ENCODE measurements around the gene DEFB108B. TPM values are rescaled to one million over a fixed set of nuclear protein-coding genes. Genes with fewer than 3 reads are reported as not detected.
"Not testable (repeated sequence)": the region's sequence is repeated elsewhere in the genome, so short reads cannot be mapped to it uniquely, and the experiment has no call there.

Gene DEFB108B
- total RNA-seq, 1 donor from 2014 or later, result not detected

DNA sequence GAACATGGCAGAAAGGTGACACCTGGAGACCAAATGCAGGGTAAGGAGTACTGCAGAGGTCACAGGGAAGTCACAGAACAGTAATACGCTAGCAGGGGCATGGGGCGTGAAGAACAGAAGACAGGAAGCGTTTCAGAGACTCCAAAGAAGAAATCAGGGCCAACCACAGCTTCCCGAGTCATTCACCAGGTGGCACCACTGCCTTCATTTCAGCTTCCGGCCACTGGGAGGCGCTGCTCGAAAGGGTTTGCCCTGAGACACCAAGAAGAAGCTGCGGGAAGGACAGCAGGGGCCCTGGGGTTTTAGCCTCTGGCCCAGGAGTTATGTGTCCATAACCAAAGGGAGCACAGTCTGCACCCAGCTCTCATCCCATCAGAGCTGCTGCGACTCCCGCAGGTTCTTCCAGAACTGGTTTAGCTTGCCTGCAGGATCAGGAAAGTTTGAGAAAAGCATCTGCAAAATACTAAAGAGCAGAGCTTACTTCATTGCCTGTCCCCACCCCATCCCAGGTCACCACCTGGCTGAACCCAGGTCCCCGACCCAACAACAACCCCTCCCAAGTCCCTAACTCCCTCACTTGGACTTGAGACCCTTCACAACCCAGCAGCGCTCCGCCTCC is 32.6 kb upstream of the DEFB108B start:
- H3K27ac ChIP-seq, H3K9ac ChIP-seq: not testable (repeated sequence)

GRCh38 chr11:71801026-71801425 is 32.0 kb upstream of the DEFB108B start:
- not testable (repeated sequence) for H3K36me3 ChIP-seq; H3K4me1 Mint-ChIP-seq; H3K27me3 Mint-ChIP-seq (ENCODE audit: insufficient read depth, low read depth); DNase-seq (ENCODE audit: low spot score); H3K9me3 Mint-ChIP-seq; H2AFZ ChIP-seq (replicated peaks); H3K79me2 ChIP-seq (ENCODE audit: low read depth); H3K27me3 ChIP-seq; H3K36me3 Mint-ChIP-seq; H3K4me2 ChIP-seq; H3K4me1 ChIP-seq; H3K27ac Mint-ChIP-seq; H3K27ac ChIP-seq; H4K20me1 ChIP-seq (ENCODE audit: low read depth); H3K4me3 ChIP-seq; H3K4me3 Mint-ChIP-seq; H3K9me3 ChIP-seq (ENCODE audit: low read depth); H3K9ac ChIP-seq; H3F3A ChIP-seq (ENCODE audit: low read depth)

More for the DNA sequence above, 32.6 kb upstream of the DEFB108B start:
- H3K4me1 Mint-ChIP-seq; H3K79me2 ChIP-seq (ENCODE audit: low read depth); H3F3A ChIP-seq (ENCODE audit: low read depth); H3K27me3 Mint-ChIP-seq (ENCODE audit: insufficient read depth, low read depth); H3K4me1 ChIP-seq; H3K36me3 Mint-ChIP-seq; H3K27ac Mint-ChIP-seq; H4K20me1 ChIP-seq (ENCODE audit: low read depth); H3K4me3 ChIP-seq; H3K9me3 ChIP-seq (ENCODE audit: low read depth); H3K9me3 Mint-ChIP-seq; H3K27me3 ChIP-seq; H3K4me3 Mint-ChIP-seq; H3K4me2 ChIP-seq; H2AFZ ChIP-seq (replicated peaks); H3K36me3 ChIP-seq: not testable (repeated sequence)
- TF ChIP-seq, protein P1, sequence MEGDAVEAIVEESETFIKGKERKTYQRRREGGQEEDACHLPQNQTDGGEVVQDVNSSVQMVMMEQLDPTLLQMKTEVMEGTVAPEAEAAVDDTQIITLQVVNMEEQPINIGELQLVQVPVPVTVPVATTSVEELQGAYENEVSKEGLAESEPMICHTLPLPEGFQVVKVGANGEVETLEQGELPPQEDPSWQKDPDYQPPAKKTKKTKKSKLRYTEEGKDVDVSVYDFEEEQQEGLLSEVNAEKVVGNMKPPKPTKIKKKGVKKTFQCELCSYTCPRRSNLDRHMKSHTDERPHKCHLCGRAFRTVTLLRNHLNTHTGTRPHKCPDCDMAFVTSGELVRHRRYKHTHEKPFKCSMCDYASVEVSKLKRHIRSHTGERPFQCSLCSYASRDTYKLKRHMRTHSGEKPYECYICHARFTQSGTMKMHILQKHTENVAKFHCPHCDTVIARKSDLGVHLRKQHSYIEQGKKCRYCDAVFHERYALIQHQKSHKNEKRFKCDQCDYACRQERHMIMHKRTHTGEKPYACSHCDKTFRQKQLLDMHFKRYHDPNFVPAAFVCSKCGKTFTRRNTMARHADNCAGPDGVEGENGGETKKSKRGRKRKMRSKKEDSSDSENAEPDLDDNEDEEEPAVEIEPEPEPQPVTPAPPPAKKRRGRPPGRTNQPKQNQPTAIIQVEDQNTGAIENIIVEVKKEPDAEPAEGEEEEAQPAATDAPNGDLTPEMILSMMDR (IDR thresholded peaks at IDR 0.05), result peak; percentile 58
- DNase-seq (ENCODE audit: low spot score), result peak; percentile 72

DNA sequence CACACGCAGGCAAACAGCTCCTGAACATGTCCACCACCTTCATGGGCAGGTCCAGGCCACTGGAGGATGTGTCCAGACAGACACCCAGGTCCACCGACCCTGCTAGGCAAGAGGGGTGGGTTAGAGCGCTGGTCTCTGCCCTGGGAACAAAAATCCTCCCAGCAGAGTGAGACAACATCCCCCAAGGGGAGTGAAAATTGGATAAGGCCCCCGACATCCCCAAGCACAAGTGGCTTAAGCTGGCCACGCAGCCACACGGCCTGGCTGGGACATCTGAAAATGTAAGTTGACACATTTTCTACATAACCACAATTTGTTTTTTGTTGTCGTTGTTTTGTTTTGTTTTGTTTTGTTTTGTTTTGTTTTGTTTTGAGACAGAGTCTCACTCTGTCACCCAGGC is 30.1 kb upstream of the DEFB108B start:
- not testable (repeated sequence) for H3K4me1 Mint-ChIP-seq; H3K27me3 ChIP-seq; H3K4me1 ChIP-seq; H3K4me2 ChIP-seq; DNase-seq (ENCODE audit: low spot score); H3K36me3 Mint-ChIP-seq; H4K20me1 ChIP-seq (ENCODE audit: low read depth); H3F3A ChIP-seq (ENCODE audit: low read depth); H2AFZ ChIP-seq (replicated peaks); H3K27me3 Mint-ChIP-seq (ENCODE audit: insufficient read depth, low read depth); H3K9me3 ChIP-seq (ENCODE audit: low read depth); H3K4me3 Mint-ChIP-seq; H3K4me3 ChIP-seq; H3K36me3 ChIP-seq; H3K27ac ChIP-seq; H3K9me3 Mint-ChIP-seq; H3K9ac ChIP-seq; H3K79me2 ChIP-seq (ENCODE audit: low read depth); H3K27ac Mint-ChIP-seq

DNA sequence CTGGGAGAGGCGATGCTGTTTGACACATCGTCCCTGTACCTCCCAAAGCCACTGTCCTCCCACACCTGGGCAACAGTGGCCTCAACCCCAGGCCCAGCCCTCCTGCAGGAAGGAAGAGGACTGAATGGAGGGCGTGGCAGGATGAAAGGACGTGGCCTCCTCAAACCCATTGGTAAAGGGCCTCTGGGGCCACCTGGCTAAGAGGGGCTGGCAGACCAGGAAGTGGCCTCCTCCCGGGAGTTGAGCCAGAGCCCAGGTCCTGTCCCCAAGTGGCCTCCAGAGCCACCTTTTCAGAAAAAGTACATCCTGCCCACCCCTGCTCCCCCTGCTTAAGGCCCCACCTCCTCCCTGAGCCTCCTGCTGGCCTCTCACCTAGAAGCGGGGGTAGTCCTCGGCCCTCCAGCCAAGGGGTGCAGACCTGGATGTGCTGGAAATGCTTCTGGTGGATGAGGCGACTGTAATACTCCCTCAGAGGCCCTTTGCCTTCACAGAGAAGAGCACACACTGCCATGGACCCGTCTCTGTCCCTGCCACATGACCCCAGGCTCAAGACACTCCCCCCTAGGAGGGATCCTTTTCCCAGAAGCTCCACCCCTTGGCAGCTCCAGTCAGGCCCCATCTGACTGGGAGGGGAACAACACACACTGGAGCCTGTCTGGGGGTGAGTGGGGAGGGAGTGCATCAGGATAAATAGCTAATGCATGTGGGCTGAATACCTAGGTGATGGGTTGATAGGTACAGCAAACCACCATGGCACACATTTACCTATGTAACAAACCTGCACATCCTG is 28.6 kb upstream of the DEFB108B start:
- H3K27me3 Mint-ChIP-seq (ENCODE audit: insufficient read depth, low read depth); H3K9me3 Mint-ChIP-seq; H3K4me1 ChIP-seq; H2AFZ ChIP-seq (replicated peaks); H3K9me3 ChIP-seq (ENCODE audit: low read depth); H4K20me1 ChIP-seq (ENCODE audit: low read depth); H3K4me3 Mint-ChIP-seq; H3K4me2 ChIP-seq; H3K4me1 Mint-ChIP-seq; H3K79me2 ChIP-seq (ENCODE audit: low read depth); H3K36me3 ChIP-seq; H3F3A ChIP-seq (ENCODE audit: low read depth); H3K27me3 ChIP-seq; H3K27ac ChIP-seq; H3K4me3 ChIP-seq; H3K9ac ChIP-seq; DNase-seq (ENCODE audit: low spot score); H3K27ac Mint-ChIP-seq; H3K36me3 Mint-ChIP-seq: not testable (repeated sequence)

GRCh38 chr11:71812529-71812928 is 20.5 kb upstream of the DEFB108B start:
- not testable (repeated sequence) for H3K4me1 ChIP-seq; H3K36me3 Mint-ChIP-seq; H3F3A ChIP-seq (ENCODE audit: low read depth); H4K20me1 ChIP-seq (ENCODE audit: low read depth); H3K9ac ChIP-seq; H3K4me2 ChIP-seq; H3K27me3 ChIP-seq; H3K9me3 ChIP-seq (ENCODE audit: low read depth); H3K4me1 Mint-ChIP-seq; H2AFZ ChIP-seq (replicated peaks); H3K27ac Mint-ChIP-seq; H3K27ac ChIP-seq; H3K36me3 ChIP-seq; H3K79me2 ChIP-seq (ENCODE audit: low read depth); H3K27me3 Mint-ChIP-seq (ENCODE audit: insufficient read depth, low read depth); H3K9me3 Mint-ChIP-seq; DNase-seq (ENCODE audit: low spot score); H3K4me3 ChIP-seq
- peak overlapping the region; percentile 79 for H3K4me3 Mint-ChIP-seq
